RWPE2 (cell line): Measurements from ENCODE around the gene DIP2C.
"Not testable (repeated sequence)": the region's sequence is repeated elsewhere in the genome, so short reads cannot be mapped to it uniquely, and the experiment has no call there.

Source experiments
- ATAC-seq: fragments of 200-7000 bp; cut with Tn5 transposase; 3 replicates; pipeline ENCODE4 v1.9.1; 2021; ENCODE audit warnings: low read depth
- DNase-seq: peaks from one replicate; pipeline ENCODE4 v3.0.0-alpha.2; 2020; ENCODE audit warnings: low spot score
- H3K27ac ChIP-seq: fragments of 450-650 bp; 2 replicates; pipeline ENCODE4 v1.5.1; 2017; ENCODE audit warnings: mild to moderate bottlenecking; ENCODE audit not compliant: poor library complexity, severe bottlenecking
- H3K27me3 ChIP-seq: fragments of 250-450 bp; sonication (Bioruptor Pico); 2 replicates; pipeline ENCODE4 v1.5.1; 2021; ENCODE audit warnings: mild to moderate bottlenecking, moderate library complexity; ENCODE audit not compliant: insufficient read depth, poor library complexity, severe bottlenecking
- H3K36me3 ChIP-seq: fragments of 250-450 bp; sonication (Bioruptor Pico); 2 replicates; pipeline ENCODE4 v1.5.1; 2020; ENCODE audit warnings: low read depth, mild to moderate bottlenecking, moderate library complexity
- H3K4me1 ChIP-seq: fragments of 250-450 bp; sonication (Bioruptor Pico); 2 replicates; pipeline ENCODE4 v1.5.1; 2021; ENCODE audit warnings: mild to moderate bottlenecking, moderate library complexity; ENCODE audit not compliant: insufficient read depth, poor library complexity, severe bottlenecking
- H3K4me3 ChIP-seq: fragments of 250-450 bp; sonication (Bioruptor Pico); 2 replicates; pipeline ENCODE4 v1.5.1; 2021; ENCODE audit warnings: mild to moderate bottlenecking, moderate library complexity; ENCODE audit not compliant: severe bottlenecking
- H3K9me3 ChIP-seq: fragments of 250-450 bp; sonication (Bioruptor Pico); 2 replicates; pipeline ENCODE4 v1.5.1; 2021; ENCODE audit warnings: mild to moderate bottlenecking, moderate library complexity; ENCODE audit not compliant: severe bottlenecking
- TF ChIP-seq, protein P1 (sequence below): fragments of 450-650 bp; IDR thresholded peaks from one replicate; pipeline ENCODE4 v1.5.1; 2017; ENCODE audit warnings: mild to moderate bottlenecking, moderate library complexity; ENCODE audit not compliant: poor library complexity, severe bottlenecking

The DIP2C gene

DNA sequence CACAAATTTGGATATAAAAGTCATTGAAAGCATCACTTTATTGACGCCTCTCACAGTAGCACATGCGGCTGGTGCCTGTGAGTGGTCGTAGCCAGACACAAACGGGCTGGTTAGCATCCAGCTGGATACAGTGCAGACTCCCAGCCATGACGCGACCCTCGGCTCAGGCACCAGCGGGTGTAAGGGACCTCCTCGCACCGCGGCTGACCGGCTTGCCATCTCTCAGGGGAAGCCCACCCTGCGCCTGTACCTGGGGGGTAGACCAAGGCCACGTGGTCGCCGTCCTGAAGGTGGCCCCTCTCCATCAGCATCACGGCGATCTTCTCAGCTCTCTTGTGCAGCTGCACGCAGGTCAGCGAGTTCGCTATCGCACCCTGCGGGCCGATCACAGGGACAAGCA is 340.4 kb downstream of the DIP2C start:
- TF ChIP-seq, protein P1, sequence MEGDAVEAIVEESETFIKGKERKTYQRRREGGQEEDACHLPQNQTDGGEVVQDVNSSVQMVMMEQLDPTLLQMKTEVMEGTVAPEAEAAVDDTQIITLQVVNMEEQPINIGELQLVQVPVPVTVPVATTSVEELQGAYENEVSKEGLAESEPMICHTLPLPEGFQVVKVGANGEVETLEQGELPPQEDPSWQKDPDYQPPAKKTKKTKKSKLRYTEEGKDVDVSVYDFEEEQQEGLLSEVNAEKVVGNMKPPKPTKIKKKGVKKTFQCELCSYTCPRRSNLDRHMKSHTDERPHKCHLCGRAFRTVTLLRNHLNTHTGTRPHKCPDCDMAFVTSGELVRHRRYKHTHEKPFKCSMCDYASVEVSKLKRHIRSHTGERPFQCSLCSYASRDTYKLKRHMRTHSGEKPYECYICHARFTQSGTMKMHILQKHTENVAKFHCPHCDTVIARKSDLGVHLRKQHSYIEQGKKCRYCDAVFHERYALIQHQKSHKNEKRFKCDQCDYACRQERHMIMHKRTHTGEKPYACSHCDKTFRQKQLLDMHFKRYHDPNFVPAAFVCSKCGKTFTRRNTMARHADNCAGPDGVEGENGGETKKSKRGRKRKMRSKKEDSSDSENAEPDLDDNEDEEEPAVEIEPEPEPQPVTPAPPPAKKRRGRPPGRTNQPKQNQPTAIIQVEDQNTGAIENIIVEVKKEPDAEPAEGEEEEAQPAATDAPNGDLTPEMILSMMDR, result no peak
- H3K27ac ChIP-seq, result no peak overlapping the region
- DNase-seq, result no peak

DNA sequence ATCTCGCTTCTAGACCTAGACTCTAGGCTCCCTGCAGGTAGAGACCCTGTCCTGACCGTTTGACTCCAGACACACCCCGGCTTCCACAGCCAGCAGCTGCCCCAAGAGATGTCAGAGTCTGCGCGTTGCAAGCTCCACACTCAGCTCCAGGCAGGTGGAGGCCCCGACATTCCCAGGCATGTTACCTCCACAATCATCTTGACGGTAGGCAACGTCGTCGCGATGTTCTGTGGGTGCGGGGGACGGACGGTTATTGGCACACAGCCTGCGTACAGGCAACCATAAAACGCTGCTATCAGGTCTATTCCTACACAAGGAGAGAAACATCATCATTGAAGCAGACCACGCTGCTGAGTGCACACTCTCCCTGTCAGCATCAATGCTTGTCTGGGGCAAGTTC is 341.0 kb downstream of the DIP2C start:
- Histone ChIP-seq H3K4me3 (no peak overlapping the region), H3K27me3 (no peaks in the 10 kb centered on the region), H3K27ac (no peak overlapping the region), H3K9me3 (no peaks in the 10 kb centered on the region), H3K4me1 (no peaks in the 10 kb centered on the region), H3K36me3 (no peaks in the 10 kb centered on the region)
- DNase-seq (no peak), ATAC-seq (no peak)
- TF ChIP-seq, protein P1, result no peak

More for the DNA sequence above, 340.4 kb downstream of the DIP2C start:
- no peaks in the 10 kb centered on the region for H3K4me1 ChIP-seq
- H3K27me3 ChIP-seq, result no peaks in the 10 kb centered on the region
- ATAC-seq, result no peak
- no peaks in the 10 kb centered on the region for H3K9me3 ChIP-seq
- H3K36me3 ChIP-seq, result no peaks in the 10 kb centered on the region
- no peak overlapping the region for H3K4me3 ChIP-seq

DNA sequence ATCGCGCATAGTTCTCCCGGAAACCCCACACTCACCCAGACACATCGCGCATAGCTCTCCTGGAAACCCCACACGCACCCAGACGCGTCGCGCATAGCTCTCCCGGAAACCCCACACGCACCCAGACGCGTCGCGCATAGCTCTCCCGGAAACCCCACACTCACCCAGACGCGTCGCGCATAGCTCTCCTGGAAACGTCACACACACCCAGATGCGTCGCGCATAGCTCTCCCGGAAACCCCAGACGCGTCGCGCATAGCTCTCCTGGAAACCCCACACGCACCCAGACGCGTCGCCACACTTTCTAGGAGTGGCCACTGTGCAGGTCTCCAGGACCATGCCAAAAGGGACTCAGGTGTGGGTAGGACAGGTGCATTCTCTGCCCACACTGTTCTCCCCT is 341.7 kb downstream of the DIP2C start:
- H3K36me3 ChIP-seq, ATAC-seq: not testable (repeated sequence)

DNA sequence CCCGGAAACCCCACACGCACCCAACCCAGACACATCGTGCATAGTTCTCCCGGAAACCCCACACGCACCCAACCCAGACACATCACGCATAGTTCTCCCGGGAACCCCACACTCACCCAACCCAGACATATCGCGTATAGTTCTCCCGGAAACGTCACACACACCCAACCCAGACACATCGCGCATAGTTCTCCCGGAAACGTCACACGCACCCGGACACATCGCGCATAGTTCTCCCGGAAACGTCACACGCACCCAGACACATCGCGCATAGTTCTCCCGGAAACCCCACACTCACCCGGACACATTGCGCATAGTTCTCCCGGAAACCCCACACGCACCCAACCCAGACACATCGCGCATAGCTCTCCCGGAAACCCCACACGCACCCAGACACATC is 342.3 kb downstream of the DIP2C start:
- H3K36me3 ChIP-seq, H3K9me3 ChIP-seq, ATAC-seq, H3K27me3 ChIP-seq, H3K27ac ChIP-seq, DNase-seq, H3K4me1 ChIP-seq, H3K4me3 ChIP-seq: not testable (repeated sequence)

More for the DNA sequence above, 341.7 kb downstream of the DIP2C start:
- not testable (repeated sequence) for H3K27me3 ChIP-seq, H3K27ac ChIP-seq, DNase-seq, H3K9me3 ChIP-seq, H3K4me3 ChIP-seq, H3K4me1 ChIP-seq

DNA sequence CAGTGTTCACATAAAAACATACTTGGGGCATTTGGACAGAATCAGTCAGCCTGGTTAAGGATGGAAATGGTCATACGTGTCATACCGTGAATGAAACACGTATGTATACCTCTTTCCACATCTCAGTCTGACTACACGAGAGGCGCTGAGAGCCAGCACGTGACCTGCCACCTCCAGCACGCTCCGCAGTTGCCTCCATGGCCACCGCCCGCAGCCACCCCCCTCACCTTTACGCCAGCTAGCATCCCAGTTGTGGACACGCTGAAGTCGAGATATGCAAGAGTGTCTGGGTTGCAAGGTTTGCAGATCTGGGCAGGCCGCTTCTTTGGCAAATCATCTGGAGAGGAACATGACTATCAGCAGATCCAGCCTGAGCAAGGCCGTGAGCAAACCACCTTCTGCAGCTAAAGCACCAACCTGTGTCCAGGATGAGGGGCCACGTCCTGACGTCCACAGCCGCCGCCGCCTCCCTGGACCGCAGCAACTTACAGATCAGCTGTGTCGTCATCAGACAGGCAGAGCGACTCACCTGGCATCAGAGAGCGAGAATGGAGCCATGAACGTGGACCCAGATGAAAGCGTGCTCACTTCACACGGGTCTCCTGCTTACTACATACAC is 344.8 kb downstream of the DIP2C start:
- no peak for DNase-seq
- peaks cover under 1% of the 10 kb centered on the region for H3K4me1 ChIP-seq
- H3K27ac ChIP-seq, result no peak overlapping the region
- H3K4me3 ChIP-seq, result no peak overlapping the region
- no peaks in the 10 kb centered on the region for H3K36me3 ChIP-seq
- H3K27me3 ChIP-seq, result no peaks in the 10 kb centered on the region
- no peak for ATAC-seq
- H3K9me3 ChIP-seq, result no peaks in the 10 kb centered on the region
- TF ChIP-seq, protein P1, result no peak
